Measurements from ENCODE around the gene PCDH18.
"Not testable (repeated sequence)": the region's sequence is repeated elsewhere in the genome, so short reads cannot be mapped to it uniquely, and the experiment has no call there.

The PCDH18 gene

DNA sequence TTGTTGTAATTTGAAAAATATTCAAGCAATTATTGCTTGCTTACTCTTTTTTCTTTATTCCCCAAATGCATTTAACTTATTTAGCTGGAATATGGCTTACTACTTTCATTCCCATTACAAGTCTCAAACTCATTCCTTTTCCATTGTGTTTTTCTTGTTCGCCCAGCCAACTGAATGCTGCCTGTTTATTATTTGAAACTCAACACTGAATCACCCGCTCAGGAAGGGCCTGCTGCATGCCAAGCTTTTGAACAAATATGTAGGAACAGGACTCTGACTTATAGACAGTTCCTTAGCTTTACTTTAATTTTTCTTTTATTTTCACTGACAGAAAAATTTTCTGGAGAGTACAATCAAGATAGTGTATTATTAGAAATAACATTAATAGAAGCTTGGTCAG is 12.9 kb downstream of the PCDH18 start:
- Histone ChIP-seq H3K79me1 (ENCODE audit: low read depth, low read length) (no peaks in the 10 kb centered on the region), H3K9me3 (replicated peaks in 1 of 2; ENCODE audit: control insufficient read depth in 2 of 2, insufficient read depth in 1 of 2, low read depth in 1 of 2, low read length in 2 of 2) (no peaks in the 10 kb centered on the region), H2BK12ac (ENCODE audit: low read length) (no peak overlapping the region), H3K14ac (ENCODE audit: low read length) (no peak overlapping the region), H3K4me3 (ENCODE audit: low read length in 2 of 2) (no peak overlapping the region), H3K36me3 (replicated peaks in 1 of 2; ENCODE audit: control insufficient read depth in 2 of 2, insufficient read depth in 2 of 2, low read length in 2 of 2) (peaks cover 7 to 59% of the 10 kb centered on the region in 2 donors), H3K9ac (ENCODE audit: low read depth, low read length, poor library complexity) (no peak overlapping the region), H2BK5ac (ENCODE audit: low read length) (no peak overlapping the region), H3K27me3 (ENCODE audit: control insufficient read depth in 3 of 3, insufficient read depth in 3 of 3, low read depth in 1 of 3, low read length in 3 of 3) (no peaks in the 10 kb centered on the region), H2AK5ac (ENCODE audit: low read depth, low read length) (no peak overlapping the region), H4K8ac (ENCODE audit: low read depth, low read length) (no peak overlapping the region), H2AFZ (ENCODE audit: low read length) (no peak overlapping the region), H3K18ac (ENCODE audit: low read length) (no peak overlapping the region), H3K23ac (ENCODE audit: low read depth, low read length, poor library complexity) (no peak overlapping the region), H2BK15ac (ENCODE audit: low read length) (no peak overlapping the region), H3K27ac (replicated peaks; ENCODE audit: low read length) (no peak overlapping the region), H2BK120ac (ENCODE audit: low read depth, low read length) (no peak overlapping the region), H3K4ac (ENCODE audit: low read length) (no peak overlapping the region), H3K4me2 (ENCODE audit: insufficient read depth, low read length, poor library complexity, severe bottlenecking) (no peak overlapping the region), H3K4me1 (ENCODE audit: control insufficient read depth in 2 of 2, insufficient read depth in 1 of 2, low read depth in 1 of 2, low read length in 2 of 2) (peaks cover 0 to 4% of the 10 kb centered on the region in 2 donors), H4K91ac (ENCODE audit: low read depth, low read length, poor library complexity) (no peak overlapping the region)
- no peak for DNase-seq (ENCODE audit: low spot score)
- no CpG with 5 or more reads among the region's 2 CpGs for WGBS, 2 donors (ENCODE audit: extremely low coverage in 2 of 2, insufficient read length in 2 of 2, insufficient replicate concordance in 1 of 2)

DNA sequence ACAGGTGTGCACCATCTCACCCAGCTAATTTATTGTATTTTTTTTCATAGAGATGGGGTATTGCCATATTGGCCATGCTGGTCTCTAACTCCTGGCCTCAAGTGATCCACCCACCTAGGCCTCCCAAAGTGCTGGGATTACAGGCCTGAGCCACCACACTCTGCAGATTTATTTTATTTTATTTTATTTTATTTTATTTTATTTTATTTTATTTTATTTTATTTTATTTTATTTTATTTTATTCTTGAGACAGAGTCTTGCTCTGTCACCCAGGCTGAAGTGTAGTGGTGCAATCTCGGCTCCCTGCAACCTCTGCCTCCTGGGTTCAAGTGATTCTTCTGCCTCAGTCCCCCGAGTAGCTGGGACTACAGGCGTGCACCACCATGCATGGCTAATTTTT is 15.0 kb downstream of the PCDH18 start:
- not testable (repeated sequence) for H3K79me1 ChIP-seq (ENCODE audit: low read depth, low read length); H3K9ac ChIP-seq (ENCODE audit: low read depth, low read length, poor library complexity); H4K8ac ChIP-seq (ENCODE audit: low read depth, low read length); H2BK12ac ChIP-seq (ENCODE audit: low read length); H4K91ac ChIP-seq (ENCODE audit: low read depth, low read length, poor library complexity); H3K18ac ChIP-seq (ENCODE audit: low read length); H3K9me3 ChIP-seq (replicated peaks in 1 of 2; ENCODE audit: control insufficient read depth in 2 of 2, insufficient read depth in 1 of 2, low read depth in 1 of 2, low read length in 2 of 2); H2BK15ac ChIP-seq (ENCODE audit: low read length); H3K27me3 ChIP-seq (ENCODE audit: control insufficient read depth in 3 of 3, insufficient read depth in 3 of 3, low read depth in 1 of 3, low read length in 3 of 3); H2AK5ac ChIP-seq (ENCODE audit: low read depth, low read length); H3K14ac ChIP-seq (ENCODE audit: low read length); H2BK5ac ChIP-seq (ENCODE audit: low read length); H3K4me3 ChIP-seq (ENCODE audit: low read length in 2 of 2); H3K4me1 ChIP-seq (ENCODE audit: control insufficient read depth in 2 of 2, insufficient read depth in 1 of 2, low read depth in 1 of 2, low read length in 2 of 2); H3K27ac ChIP-seq (replicated peaks; ENCODE audit: low read length); H2BK120ac ChIP-seq (ENCODE audit: low read depth, low read length); H3K4ac ChIP-seq (ENCODE audit: low read length); H3K23ac ChIP-seq (ENCODE audit: low read depth, low read length, poor library complexity); H2AFZ ChIP-seq (ENCODE audit: low read length); DNase-seq (ENCODE audit: low spot score); H3K4me2 ChIP-seq (ENCODE audit: insufficient read depth, low read length, poor library complexity, severe bottlenecking)
- no CpG with 5 or more reads among the region's 3 CpGs for WGBS, 2 donors (ENCODE audit: extremely low coverage in 2 of 2, insufficient read length in 2 of 2, insufficient replicate concordance in 1 of 2)
- H3K36me3 ChIP-seq (replicated peaks in 1 of 2; ENCODE audit: control insufficient read depth in 2 of 2, insufficient read depth in 2 of 2, low read length in 2 of 2), result peaks cover 7 to 38% of the 10 kb centered on the region in 2 donors

DNA sequence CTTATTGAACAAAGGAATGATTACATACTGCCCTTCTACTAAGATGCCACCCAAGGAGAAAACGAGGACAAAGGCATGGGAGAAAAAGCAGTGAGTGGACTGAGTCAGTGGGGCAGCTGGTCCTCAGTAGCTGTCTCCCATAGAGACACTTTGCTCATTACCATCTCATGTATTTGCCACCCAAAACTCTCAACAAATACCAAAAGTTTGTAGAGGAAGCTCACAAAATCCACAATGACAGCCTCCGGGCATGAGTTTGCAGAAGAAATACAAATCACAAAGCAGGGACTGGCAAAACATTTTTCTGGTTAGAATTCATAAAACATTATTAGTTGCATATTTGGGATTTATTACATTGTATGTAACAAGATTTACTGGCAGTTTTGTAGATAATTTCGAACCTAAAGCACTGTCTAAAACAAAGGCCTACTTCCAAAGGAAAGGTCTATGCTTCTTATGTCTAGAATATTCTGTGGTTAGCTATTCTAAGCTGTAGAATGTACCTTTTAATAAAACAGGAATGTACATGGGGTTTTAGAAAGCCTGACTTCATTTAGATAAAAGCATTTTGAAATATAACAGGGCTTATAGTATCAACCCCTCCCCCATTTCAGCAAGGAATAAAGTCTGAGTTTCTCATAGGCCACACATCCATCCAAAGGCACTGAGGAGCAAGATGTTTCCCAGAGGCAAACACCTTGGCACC is 17.7 kb downstream of the PCDH18 start:
- no peak overlapping the region for H4K91ac ChIP-seq (ENCODE audit: low read depth, low read length, poor library complexity)
- no peak overlapping the region for H3K4me2 ChIP-seq (ENCODE audit: insufficient read depth, low read length, poor library complexity, severe bottlenecking)
- no peak overlapping the region for H2BK12ac ChIP-seq (ENCODE audit: low read length)
- no peak overlapping the region for H3K4ac ChIP-seq (ENCODE audit: low read length)
- H2BK120ac ChIP-seq (ENCODE audit: low read depth, low read length), result no peak overlapping the region
- H3K9me3 ChIP-seq (replicated peaks in 1 of 2; ENCODE audit: control insufficient read depth in 2 of 2, insufficient read depth in 1 of 2, low read depth in 1 of 2, low read length in 2 of 2), result no peaks in the 10 kb centered on the region
- no peak overlapping the region for H3K23ac ChIP-seq (ENCODE audit: low read depth, low read length, poor library complexity)
- H3K79me1 ChIP-seq (ENCODE audit: low read depth, low read length), result no peaks in the 10 kb centered on the region
- no CpG with 5 or more reads among the region's 3 CpGs for WGBS, 2 donors (ENCODE audit: extremely low coverage in 2 of 2, insufficient read length in 2 of 2, insufficient replicate concordance in 1 of 2)
- no peak overlapping the region for H4K8ac ChIP-seq (ENCODE audit: low read depth, low read length)
- H3K14ac ChIP-seq (ENCODE audit: low read length), result no peak overlapping the region
- no peak overlapping the region for H2BK5ac ChIP-seq (ENCODE audit: low read length)
- no peak overlapping the region for H3K18ac ChIP-seq (ENCODE audit: low read length)
- no peak overlapping the region for H3K9ac ChIP-seq (ENCODE audit: low read depth, low read length, poor library complexity)
- H2BK15ac ChIP-seq (ENCODE audit: low read length), result no peak overlapping the region
- no peaks in the 10 kb centered on the region for H3K27me3 ChIP-seq (ENCODE audit: control insufficient read depth in 3 of 3, insufficient read depth in 3 of 3, low read depth in 1 of 3, low read length in 3 of 3)
- DNase-seq (ENCODE audit: low spot score), result no peak
- no peak overlapping the region for H3K27ac ChIP-seq (replicated peaks; ENCODE audit: low read length)
- H2AFZ ChIP-seq (ENCODE audit: low read length), result no peak overlapping the region
- peaks cover 0 to 6% of the 10 kb centered on the region in 2 donors for H3K4me1 ChIP-seq (ENCODE audit: control insufficient read depth in 2 of 2, insufficient read depth in 1 of 2, low read depth in 1 of 2, low read length in 2 of 2)
- H3K36me3 ChIP-seq (replicated peaks in 1 of 2; ENCODE audit: control insufficient read depth in 2 of 2, insufficient read depth in 2 of 2, low read length in 2 of 2), result peaks cover 0 to 11% of the 10 kb centered on the region in 2 donors
- H3K4me3 ChIP-seq (ENCODE audit: low read length in 2 of 2), result no peak overlapping the region
- H2AK5ac ChIP-seq (ENCODE audit: low read depth, low read length), result no peak overlapping the region

DNA sequence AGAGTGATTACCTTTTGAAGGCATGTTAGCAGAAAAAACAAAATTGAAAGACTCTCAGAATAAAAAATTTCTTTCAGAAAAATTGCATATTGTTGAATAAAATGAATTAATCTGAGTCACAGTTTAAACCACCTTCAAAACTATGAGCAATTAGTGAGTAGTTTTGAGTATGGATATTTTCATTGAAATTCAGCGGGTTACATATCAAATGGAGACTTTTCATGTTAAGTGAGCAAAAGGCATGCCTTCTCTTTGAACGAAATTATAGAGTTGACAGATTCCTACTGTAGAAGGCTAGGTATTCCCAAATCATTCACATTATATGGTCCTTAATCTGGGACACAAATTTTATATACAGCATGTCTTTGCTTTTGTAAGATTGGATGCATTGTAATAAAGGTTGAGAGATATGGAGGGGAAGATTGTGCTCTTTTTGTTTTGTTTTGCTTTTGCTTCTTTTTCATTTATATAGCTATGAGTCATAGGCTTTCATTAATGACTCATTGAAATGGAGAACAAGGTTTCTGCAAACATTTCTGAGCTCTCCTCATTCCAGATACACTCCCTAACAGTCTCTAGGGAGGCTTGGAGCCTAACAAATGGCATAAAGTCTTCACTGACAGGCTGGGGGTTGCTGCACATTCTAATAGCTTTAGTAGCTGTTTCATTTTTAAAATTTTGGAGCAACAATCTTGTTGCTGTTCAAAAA is 21.6 kb downstream of the PCDH18 start:
- no peak overlapping the region for H3K27ac ChIP-seq (replicated peaks; ENCODE audit: low read length)
- no peak overlapping the region for H2AK5ac ChIP-seq (ENCODE audit: low read depth, low read length)
- H2AFZ ChIP-seq (ENCODE audit: low read length), result peak overlapping the region; percentile 57
- no peak overlapping the region for H3K4me3 ChIP-seq (ENCODE audit: low read length in 2 of 2)
- H2BK15ac ChIP-seq (ENCODE audit: low read length), result no peak overlapping the region
- peaks cover 0 to 5% of the 10 kb centered on the region in 2 donors for H3K4me1 ChIP-seq (ENCODE audit: control insufficient read depth in 2 of 2, insufficient read depth in 1 of 2, low read depth in 1 of 2, low read length in 2 of 2)
- no peak overlapping the region for H3K18ac ChIP-seq (ENCODE audit: low read length)
- no peak overlapping the region for H4K8ac ChIP-seq (ENCODE audit: low read depth, low read length)
- no peak overlapping the region for H3K14ac ChIP-seq (ENCODE audit: low read length)
- H4K91ac ChIP-seq (ENCODE audit: low read depth, low read length, poor library complexity), result no peak overlapping the region
- H2BK5ac ChIP-seq (ENCODE audit: low read length), result no peak overlapping the region
- H3K79me1 ChIP-seq (ENCODE audit: low read depth, low read length), result no peaks in the 10 kb centered on the region
- no CpG with 5 or more reads among the region's 2 CpGs for WGBS, 2 donors (ENCODE audit: extremely low coverage in 2 of 2, insufficient read length in 2 of 2, insufficient replicate concordance in 1 of 2)
- H2BK12ac ChIP-seq (ENCODE audit: low read length), result no peak overlapping the region
- H3K36me3 ChIP-seq (replicated peaks in 1 of 2; ENCODE audit: control insufficient read depth in 2 of 2, insufficient read depth in 2 of 2, low read length in 2 of 2), result no peaks in the 10 kb centered on the region
- no peaks in the 10 kb centered on the region for H3K9me3 ChIP-seq (replicated peaks in 1 of 2; ENCODE audit: control insufficient read depth in 2 of 2, insufficient read depth in 1 of 2, low read depth in 1 of 2, low read length in 2 of 2)
- no peak overlapping the region for H3K4me2 ChIP-seq (ENCODE audit: insufficient read depth, low read length, poor library complexity, severe bottlenecking)
- H3K9ac ChIP-seq (ENCODE audit: low read depth, low read length, poor library complexity), result no peak overlapping the region
- H3K23ac ChIP-seq (ENCODE audit: low read depth, low read length, poor library complexity), result no peak overlapping the region
- H2BK120ac ChIP-seq (ENCODE audit: low read depth, low read length), result no peak overlapping the region
- no peaks in the 10 kb centered on the region for H3K27me3 ChIP-seq (ENCODE audit: control insufficient read depth in 3 of 3, insufficient read depth in 3 of 3, low read depth in 1 of 3, low read length in 3 of 3)
- no peak overlapping the region for H3K4ac ChIP-seq (ENCODE audit: low read length)
- no peak for DNase-seq (ENCODE audit: low spot score)
